Midbrain (tissue), 1 donor: ENCODE data around the gene ADAMTS9.

Source experiments
- DNase-seq: peaks from one replicate; lab custom pipeline; 2025; lab: John Stamatoyannopoulos, UW

Gene ADAMTS9

DNA sequence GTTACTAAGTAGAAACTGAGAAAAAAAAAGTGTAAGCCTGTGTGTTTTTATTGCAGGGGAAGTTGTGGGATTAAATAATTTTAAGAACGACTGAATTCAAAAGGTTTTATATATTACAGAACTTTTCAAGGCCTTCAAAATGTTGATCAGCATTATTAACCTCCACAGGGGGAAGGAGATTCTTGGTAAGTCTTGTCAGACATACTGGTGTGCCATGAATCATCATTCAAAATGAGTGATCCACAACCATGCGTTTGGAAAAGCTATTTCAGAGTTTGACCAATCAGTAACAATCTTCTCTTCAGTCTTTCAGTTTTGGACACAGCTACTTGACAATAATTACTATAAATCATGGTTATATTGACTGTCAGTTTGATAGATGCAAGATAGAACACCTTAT, 70.2 kb downstream of the ADAMTS9 start:
- no peak for DNase-seq

DNA sequence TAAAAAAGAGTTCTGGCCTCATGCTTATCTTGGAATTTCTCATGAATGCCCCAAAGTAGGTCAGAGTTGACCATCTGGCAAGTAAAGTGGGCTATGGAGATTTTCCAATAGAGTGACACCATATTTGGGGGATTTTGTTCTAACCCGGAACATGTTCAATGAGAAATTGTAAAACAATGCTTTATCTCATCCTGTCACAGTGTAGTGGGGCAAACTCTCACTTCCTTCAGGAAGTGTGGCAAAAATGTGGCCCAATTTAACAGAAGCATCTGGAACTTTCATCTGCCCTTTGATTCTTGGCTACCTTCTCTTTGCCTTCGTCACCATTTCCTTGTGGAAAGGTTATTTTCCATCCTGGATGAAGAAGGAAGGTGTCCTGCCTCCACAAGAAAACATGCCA, 70.8 kb downstream of the ADAMTS9 start:
- DNase-seq: no peak

DNA sequence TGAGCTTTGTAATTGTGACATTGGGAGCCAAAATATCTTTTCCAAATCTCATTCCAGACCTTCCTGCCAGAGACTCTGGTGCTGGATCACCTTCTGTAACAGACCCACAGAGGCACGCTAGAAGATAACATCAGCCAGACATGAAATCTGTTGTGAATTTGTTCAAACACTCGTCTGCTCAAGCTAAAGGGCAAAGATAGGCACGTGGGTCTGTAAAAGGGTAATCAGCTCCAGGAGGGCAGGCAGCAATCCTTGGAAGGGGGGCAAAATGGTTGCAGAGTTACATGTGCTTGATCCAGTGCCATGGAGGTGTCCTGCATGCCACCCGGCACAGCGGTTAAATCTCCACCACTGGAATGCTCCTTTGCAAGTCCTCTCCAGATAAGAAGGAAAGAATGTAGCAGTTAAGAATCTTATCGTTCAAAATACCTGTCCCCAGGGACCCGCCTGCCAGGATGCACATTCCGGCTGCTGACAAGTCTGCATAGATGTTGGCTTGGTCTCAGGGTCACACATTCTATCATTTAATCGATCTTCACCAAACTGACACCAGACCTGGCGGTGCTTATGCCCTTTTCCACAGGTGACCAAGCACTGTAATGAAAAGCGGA, 74.8 kb downstream of the ADAMTS9 start:
- DNase-seq: no peak

DNA sequence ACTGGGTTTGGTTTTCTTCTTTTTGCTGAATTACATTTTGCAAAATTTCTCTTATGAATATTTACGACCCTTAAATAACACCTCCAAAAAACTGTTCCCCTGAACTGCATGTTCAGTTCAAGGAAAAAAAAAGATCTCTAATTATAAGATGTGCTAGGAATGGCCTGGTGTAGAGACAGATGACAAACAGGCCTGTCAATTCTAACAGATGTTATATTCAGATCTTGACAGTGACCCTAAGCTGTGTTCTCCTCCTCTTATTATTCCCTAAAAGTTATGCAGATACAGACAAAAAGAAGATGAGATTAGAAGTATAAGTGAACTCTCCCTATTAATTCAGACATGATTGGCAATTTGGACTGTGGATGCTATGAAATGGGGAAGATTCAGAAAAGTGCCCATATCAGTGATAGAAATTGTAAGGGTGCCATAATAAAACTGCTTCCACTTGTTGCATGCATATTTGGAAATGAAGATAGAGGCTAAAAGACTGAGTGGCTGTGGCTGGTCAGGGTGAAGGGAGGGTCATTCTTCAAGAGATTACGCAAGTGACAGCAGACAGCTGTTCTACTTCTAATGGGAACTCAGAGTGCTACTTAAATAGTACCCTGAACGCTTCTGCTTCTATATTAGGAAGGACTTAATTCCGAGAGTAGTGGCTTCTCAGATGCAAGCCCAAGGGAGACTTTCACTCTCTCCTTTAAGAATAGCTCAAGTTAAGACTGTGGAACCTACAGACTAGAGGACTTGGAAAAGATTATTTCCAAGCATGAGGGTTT, 75.5 kb downstream of the ADAMTS9 start:
- no peak for DNase-seq

DNA sequence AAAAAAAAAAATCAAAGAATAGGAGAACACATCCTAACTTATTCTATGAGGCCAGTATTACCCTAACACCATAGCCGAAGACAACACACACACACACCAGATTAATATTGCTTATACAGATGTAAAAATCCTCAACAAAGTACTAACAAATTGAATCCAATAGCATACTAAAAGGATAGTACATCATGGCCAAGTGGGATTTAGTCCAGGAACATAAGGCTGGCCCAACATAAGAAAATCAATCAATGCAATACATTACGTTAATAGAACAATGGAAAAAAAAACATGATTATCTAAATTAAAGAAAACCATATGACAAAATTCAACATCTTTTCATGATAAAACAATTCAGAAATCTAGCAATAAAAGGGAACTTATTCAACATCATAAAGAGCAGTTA, 79.1 kb downstream of the ADAMTS9 start:
- DNase-seq: no peak

DNA sequence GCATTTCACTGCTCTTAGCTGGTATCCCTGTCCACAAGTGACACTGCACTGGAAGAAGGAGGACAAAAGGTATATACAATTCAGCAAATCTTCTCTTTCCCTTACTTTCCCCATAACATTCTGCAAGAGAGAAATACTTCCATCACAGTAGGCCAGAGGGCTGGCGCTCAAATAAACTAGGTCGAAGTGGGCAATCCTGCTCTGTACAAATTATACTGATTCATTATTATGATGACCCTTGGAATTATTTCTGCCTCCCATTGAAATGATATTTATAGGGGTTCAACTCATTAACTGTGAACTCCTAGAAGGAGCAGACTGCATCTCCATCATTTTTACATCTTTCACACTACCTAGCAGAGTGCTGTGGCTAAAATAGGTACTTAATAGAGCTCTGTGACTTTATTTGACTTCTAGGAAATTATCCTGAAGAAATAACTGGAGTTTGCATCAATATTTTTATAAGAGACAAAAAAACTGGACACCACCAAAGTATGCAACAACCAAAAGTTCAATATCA, 80.7 kb downstream of the ADAMTS9 start:
- no peak for DNase-seq

DNA sequence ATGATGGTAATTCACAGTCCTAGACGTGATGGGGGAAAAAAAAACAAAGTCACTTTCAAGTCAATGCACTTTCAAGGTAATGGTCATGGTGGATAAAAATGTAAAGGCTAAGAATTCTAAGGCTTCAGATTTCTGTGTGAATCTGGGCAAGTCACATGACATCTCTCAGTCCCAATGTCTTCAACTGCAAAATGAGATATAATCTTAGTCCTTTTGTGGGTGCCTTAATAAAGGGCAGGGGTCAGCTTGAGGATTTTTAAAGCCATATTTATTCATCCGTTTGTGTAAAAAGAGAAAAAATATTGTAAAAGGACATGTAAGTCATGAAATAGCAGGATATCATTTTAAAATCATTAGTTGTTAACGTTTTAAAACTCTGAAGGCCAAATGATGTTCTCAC, 83.5 kb downstream of the ADAMTS9 start:
- no peak for DNase-seq

DNA sequence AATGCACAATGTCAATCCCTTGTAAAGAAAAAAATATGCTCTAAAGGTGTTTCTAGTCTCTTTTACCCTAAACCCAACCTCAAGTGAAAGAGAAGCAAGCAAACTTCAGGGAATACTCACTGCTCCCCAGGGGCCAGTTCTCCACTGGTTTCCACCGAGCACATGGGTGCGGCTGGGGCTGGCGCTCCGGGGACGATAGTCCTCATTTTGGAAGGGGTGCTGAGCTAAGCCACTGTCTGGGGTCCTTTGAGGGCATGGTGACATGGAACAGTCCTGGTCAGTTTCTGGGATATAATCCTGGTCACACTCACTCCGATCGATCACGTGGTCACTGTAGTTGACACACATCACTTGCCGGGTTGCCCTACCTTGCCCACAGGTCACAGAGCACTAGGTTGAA, 86.0 kb downstream of the ADAMTS9 start:
- DNase-seq: no peak

DNA sequence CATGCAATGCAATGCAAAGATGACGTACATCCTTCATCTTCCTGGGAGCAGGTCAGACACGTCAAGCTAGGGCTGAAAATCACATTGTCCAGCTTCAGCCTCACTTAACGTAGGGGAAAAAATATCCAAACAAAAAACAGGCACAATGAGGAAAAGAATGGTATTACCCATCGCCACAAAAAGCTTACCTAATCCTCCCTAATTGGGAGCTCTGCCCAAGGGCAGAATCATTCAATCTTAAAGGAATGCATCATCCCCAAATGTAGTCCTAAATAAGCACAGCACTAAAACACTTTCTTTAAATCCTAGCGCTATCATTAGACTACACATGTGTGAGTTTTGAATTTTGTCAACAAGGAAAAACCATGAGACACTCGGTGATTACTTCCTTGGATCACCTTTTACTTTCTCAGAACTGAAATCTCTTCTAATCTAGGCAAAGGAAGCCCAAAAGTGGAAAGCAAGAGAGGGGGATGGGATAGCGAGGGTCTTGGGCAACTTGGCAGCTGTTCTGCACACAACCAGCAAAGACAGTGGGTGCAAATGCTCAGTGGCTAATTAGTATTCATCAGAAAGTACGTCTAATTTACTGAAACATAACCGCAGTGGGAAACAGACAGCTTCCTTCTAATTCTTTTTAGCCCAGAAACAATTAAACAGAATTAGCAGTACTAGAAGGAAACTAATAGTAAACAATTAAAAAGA, 87.4 kb downstream of the ADAMTS9 start:
- no peak for DNase-seq

DNA sequence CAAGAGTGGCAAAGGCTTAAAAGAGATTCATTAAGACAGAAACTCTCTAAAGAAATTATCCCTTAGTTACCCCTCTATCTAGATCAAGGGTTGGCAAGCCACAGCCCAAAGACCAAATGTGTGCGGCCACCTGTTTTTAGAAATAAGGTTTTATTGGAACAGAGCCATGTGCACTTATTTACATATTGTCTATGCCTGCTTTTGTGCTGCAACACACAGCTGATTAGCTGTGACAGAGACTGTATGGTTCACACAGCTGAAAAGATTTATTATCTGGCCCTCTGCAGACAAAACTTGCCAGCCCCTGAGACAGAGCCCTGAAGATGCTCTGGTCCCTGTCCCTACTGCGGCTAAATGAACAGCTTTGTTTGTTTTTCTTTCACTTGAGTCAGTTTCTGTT, 88.1 kb downstream of the ADAMTS9 start:
- DNase-seq: no peak

DNA sequence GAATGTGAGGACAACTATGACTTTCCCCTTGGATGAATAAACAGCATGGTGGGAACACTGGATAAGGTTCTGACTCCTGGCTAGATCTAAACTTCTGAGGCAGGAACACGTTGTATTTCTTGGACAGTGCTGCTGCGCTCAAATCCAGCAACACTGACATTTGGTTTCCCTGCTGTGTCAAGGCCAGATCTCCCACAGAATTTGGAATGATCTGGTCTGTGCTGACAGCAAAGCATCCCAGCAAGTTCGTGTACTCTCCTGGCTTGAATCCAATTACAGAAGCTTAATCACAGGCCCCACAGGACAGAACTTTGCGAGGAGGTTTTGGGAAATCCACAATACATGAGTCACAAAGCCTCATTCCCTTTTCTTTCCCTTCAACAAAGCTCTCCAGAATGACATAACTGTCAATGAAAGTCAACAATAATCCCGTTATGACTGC, 92.5 kb downstream of the ADAMTS9 start:
- no peak for DNase-seq

DNA sequence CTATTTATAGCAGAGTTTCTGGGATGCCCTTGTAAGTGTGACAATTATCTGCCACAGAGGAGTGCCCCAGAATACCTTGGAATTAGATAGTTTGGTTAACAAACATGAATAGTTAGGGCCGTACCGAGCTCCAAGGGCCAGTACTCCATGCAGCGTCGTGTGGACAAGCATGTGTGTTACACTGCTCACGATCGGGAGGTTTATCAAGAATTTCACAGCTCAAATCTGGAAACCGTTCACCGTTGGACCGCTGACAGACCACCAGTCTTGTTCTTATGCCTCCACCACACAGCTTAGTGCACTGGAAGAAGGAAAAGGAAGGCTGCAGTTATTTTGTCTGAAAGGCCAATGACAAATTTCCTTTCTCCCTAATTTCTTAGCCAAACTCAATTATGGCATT, 93.7 kb downstream of the ADAMTS9 start:
- no peak for DNase-seq

DNA sequence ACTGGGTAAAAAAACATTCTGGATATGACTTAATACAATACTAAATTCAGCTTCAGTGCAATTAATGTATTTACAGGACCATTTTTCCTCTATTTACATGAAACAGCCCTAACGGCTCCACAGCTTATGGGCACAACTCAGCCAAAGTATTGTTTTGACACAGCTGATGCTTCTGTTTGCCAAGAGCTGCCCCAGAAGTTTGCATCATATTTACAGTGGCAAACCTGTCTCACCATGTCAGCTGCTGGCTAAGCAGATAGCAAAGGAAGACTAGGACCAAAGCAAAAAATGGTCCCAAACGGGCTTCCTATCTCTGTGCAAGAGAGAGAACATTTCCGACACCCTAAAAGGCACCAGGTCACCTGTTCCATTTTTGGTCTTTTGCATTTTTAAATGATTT, 94.5 kb downstream of the ADAMTS9 start:
- no peak for DNase-seq

DNA sequence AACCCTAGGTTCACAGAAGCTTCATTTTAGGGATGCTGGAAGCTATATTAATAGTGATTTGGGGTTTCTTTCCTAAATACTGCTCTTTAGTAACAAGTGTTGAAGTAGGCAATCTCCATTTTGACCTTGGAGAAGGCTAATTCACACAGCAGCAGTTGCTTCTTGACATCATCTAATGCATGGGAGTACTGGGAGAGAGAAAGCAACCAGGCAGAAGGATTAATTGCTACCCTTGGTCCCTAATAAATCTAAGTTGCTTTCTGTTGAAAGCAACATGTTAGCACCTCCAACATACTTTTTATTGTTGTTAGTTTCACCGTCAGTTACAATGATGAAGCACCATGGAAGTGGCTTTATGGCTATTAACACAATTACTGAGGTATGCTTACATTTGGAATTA, 96.2 kb downstream of the ADAMTS9 start:
- DNase-seq: no peak

DNA sequence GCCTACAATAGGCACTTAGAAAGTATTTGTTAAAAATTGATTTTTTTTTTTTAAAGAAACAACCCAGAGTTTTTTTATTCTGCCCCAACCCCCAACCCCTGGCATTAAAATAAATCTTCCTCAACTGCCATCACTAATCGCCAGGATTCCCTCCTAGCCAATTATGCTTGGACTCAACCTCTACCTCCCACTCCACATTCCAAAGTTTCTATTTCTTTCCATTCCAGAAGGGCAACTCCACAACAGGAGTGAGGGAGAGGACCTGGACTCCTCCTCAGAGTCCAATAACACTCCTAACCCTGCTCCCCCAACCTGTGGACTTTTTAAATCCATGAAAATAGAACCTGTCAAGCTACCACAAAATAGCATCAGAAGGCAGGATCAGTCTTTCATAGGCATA, 99.4 kb downstream of the ADAMTS9 start:
- no peak for DNase-seq

DNA sequence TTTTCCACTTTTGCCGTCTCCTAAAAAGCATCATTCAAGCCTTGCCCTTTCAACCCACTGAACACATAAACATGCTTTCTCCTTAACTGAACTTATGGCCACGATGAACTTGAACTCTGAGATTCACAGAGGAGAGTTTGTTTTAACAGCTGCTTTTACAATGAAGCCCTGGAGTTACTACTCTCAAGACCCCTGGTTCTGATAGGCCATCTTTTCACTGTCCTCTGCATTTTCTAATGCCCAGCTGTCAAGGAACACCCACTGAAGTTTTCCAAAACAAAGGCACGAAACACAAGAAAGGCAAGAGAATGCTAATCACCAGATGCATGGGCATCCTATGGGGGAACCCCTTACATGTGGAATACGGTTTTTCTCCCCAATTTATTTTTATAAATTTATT, 100.8 kb downstream of the ADAMTS9 start:
- DNase-seq: no peak

DNA sequence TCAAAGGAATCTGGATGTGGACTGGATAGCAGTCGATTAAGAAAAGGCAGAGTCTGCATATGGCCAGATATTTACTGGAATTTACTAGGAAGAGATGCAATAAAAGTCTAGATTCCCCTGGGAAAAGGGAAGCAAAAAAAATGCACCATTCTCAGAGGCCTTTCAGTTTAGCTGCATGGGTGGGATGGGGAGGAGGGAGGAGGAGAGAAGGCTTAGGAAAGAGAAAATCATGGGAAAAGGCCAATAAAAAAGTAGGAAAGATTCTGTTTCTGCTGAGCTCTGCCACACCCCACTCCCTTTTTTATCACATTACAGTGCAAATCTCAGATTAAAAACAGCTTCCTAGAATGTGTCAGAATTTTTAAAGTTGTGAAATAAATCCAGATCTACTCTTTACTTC, 103.6 kb downstream of the ADAMTS9 start:
- no peak for DNase-seq

DNA sequence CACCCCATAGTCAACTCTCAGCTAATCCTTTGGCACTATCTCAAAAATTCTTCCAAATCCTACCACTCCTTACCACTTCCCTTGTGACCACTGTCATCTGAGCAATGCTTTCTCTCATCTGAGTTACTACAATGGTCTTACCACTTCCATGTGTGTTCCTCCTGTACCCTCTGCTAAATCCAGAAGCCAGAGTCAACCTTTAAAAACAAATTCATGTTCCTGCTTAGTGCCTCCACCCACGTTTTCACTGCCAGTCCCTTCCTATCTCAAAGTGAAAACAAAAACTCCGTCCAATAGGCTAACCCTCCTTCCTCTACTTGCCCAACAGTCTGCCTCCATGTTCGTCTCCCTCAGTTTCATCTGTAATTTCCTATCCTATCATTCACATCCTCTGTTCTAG, 109.0 kb downstream of the ADAMTS9 start:
- DNase-seq: no peak

DNA sequence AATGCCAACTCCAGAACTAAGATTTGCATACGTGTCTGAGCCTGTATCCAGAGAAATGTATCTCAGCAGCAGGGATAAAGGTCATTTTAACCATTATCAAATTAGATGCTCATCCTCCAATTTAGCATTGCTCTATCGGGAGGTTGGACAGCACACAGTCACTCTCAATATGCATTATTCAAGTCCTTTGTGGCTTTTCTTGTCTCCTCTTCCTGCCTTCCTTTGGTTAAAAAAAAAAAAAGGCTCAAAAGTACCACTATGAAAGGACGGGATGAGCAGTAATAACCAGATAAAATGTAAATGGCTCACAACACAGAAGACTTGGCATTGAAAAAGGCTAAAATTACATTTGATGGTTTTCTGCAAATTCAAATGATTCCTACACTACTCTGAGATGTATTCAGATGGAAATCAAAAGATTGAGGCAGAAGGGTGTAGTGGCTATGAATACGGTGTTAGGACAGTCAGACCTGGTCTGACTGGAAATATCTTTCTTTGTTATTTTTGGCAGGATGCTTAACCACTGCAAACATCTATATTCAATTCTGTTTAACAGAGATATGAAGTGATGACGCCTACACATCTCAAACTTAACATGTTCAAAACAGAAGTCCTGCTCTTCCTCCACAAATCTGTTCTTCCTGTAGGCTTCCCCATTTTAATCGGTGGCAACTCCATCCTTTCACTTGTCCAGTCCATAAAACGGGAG, 109.6 kb downstream of the ADAMTS9 start:
- no peak for DNase-seq

DNA sequence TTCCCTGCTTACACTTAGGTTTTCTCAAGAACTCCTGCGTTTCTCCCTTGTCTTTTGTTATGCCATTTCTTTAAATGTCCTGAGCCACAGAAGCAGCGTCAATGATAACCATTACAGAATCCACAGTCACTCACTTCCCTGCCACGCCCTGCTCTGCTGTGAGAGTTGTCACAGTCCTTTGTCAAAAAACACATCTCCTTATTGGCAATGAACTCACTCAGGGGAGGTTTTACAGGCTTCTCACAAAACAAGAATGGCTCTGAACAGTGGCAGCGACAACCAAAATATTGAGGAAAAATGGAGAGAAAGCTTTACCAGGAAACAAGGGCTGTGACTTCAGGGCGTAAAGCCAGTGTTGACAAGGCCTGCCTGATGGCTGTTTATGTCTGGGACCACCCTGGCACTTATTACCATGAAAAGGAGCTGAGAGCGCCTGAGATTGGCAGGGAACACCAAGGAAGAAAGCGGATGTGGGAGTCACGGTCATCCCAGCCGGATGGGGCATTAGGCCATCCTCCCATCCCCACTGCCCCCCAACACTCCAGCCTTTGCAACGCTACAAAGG, 111.5 kb downstream of the ADAMTS9 start:
- DNase-seq: no peak

DNA sequence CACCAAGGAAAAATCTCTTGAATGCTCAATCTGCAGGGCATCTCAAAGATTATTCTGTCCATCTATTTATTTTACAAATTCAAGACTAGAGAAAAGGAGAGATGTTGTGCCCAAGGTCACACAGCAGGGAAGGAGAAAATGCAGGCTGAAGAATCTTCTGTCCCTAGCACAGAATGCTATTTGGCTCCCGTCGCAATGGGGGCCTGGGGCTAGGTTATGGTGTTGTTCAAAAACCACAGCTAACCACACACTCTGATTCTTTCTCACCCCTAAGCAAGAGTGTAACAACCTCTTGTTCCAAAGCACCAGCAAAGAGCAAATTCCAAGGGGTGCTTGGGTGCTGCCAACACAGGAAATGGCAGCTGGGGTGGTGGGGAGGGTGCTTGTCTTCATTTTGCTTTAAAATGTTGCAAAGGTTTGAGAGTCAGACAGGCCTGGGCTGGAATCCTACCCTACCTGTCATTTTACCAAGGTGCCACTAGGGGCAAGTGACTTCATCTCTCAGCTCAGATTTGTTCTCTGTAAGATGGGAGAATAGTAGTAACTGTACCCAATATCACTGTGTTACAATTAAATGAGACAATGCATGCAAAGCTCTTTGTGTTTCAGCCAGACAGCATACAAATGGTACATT, 112.5 kb downstream of the ADAMTS9 start:
- no peak for DNase-seq

DNA sequence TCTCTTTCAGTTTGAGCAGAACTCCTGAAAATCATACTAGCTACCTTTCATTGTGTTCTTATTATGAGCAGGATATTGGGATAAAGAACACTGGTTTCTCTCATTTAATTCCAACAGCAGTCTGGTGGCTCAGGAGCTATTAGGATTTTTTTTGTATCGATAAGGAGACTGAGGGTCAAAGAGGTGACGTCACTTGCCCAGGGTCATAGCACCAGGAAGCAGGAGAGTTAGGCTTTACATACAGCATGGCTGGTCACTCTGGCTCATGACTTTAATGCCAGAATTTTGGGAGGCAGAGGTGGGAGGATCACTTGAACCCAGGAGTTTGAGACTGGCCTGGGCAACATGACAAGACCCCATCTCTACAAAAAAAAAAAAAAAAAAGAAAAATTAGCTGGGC, 113.6 kb downstream of the ADAMTS9 start:
- DNase-seq: no peak
